Measurements from ENCODE around the gene ZBTB39. TPM values are rescaled to one million over a fixed set of nuclear protein-coding genes. Genes with fewer than 3 reads are reported as not detected.

Gene ZBTB39
- total RNA-seq, 4 donors from 2014 or later, result 3.5 to 7.2 (median 6.6) TPM

DNA sequence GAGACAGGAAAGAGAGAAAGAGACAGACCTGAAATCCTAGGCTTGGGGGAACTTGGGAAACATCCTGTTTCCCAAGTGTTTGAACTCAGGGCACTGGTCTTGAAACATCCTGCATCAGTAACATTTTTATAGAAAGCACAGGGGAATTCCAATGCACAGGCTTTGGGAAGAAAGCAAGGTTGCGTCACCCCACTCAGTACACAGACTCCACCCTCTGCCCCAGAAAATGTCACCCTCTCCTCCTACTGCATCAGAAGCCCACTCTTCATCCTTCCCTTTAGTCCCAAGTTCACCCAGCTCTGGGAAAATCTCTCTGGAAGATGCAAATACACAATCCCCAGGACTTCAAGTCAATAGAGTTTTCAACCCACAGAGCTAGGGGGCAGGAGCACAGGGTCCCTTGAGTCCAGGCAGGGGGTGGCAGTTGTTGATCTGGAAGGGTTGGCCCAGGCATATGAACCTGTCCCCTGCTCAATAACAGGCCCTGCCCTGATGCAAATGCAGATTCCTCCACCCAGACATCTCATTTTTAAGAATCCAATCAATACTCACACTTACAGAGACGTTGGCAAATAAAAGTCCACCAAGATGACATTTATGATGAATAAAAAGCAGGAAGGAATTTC, 50.6 kb downstream of the ZBTB39 start:
- DNase-seq (ENCODE audit: low spot score), result no peak
- TF ChIP-seq, protein P1, sequence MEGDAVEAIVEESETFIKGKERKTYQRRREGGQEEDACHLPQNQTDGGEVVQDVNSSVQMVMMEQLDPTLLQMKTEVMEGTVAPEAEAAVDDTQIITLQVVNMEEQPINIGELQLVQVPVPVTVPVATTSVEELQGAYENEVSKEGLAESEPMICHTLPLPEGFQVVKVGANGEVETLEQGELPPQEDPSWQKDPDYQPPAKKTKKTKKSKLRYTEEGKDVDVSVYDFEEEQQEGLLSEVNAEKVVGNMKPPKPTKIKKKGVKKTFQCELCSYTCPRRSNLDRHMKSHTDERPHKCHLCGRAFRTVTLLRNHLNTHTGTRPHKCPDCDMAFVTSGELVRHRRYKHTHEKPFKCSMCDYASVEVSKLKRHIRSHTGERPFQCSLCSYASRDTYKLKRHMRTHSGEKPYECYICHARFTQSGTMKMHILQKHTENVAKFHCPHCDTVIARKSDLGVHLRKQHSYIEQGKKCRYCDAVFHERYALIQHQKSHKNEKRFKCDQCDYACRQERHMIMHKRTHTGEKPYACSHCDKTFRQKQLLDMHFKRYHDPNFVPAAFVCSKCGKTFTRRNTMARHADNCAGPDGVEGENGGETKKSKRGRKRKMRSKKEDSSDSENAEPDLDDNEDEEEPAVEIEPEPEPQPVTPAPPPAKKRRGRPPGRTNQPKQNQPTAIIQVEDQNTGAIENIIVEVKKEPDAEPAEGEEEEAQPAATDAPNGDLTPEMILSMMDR (IDR thresholded peaks at IDR 0.05), result no peak
- ATAC-seq (ENCODE audit: low FRiP score), result peak; percentile 28

DNA sequence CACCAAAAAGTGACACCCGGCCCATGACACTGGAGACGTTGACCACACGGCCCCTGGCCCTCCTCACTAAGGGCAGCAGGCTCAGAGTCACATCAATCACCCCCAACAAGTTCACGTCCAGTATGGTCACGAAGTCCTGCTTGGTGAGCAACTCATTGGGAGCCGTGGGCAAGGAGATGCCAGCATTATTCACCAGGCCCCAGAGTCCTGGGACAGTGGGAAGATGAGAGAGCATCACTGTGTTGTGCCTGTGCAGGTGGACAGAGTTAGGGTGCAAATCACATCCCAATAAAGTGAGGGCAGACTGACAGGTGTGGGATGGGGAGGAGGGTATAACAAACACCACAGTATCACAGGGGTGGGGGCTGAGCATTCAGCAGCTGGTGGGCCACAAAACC, 51.4 kb downstream of the ZBTB39 start:
- TF ChIP-seq, protein P1 (IDR thresholded peaks at IDR 0.05), result no peak
- DNase-seq (ENCODE audit: low spot score), result no peak
- ATAC-seq (ENCODE audit: low FRiP score), result no peak

DNA sequence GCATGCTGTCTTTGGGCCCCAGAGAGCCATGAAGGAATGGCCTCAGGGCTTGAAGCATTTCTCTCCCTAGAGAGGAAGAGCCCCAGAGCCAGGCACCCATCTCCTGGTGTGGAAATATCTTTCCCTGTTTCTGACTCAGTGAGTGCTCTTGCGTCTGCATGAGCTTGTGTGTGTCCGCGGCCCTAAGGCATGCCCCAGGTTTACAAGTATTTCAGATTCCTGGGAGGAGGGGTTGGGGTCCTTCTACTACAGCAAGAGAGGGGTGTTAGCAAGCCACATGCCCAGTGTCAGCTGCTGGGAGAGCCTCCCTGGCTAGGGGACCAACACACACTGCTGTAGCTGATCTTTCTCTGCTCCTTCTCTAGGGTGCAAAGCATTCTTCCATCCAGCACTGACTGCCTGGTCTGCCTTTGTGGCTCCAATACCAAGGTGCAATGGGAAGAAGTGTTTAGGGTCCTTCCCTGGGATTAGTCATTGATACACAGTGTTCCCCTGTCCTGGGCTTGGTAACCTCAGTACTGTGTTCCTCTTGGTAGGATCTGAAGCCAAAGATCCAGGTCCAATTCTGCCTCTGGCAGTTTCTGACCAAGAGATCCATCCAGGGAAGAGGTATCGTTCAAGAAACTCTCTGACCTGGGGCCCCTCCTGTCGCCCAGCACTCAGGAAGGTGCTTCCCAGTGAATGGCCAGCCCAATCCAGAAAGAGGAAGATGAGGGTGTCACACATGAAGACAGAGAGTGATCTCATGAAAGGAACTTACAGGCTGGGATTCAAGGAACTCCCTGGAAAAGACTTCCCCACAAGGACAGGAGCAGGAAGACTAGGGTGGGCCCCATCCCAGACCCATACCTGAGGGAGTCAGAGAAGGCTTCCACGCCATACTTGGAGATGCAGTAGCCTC, 52.0 kb downstream of the ZBTB39 start:
- TF ChIP-seq, protein P1 (IDR thresholded peaks at IDR 0.05), result no peak
- ATAC-seq (ENCODE audit: low FRiP score), result no peak

DNA sequence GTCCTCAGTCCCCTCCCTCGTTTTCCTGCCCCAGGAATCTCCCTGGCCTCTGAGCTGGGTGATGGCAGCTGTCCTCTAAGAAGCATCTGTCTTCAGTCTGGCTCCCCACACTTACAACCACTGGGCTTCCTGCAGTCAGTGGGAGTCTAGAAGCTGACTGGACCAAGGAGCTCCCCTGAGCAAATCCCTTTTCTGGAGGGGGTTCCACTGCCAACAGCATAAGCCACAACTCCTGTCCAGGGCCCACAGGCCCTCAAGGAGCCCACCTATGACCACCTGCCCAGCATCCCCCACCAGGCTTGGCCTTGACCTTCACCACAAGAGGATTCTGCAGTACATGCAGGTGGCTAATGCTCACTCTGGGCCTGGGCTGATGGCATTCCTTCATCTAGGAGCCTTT, 53.0 kb downstream of the ZBTB39 start:
- TF ChIP-seq, protein P1 (IDR thresholded peaks at IDR 0.05), result no peak
- no peak for DNase-seq (ENCODE audit: low spot score)
- ATAC-seq (ENCODE audit: low FRiP score), result no peak

More for the DNA sequence above, 52.0 kb downstream of the ZBTB39 start:
- DNase-seq (ENCODE audit: low spot score), result no peak

DNA sequence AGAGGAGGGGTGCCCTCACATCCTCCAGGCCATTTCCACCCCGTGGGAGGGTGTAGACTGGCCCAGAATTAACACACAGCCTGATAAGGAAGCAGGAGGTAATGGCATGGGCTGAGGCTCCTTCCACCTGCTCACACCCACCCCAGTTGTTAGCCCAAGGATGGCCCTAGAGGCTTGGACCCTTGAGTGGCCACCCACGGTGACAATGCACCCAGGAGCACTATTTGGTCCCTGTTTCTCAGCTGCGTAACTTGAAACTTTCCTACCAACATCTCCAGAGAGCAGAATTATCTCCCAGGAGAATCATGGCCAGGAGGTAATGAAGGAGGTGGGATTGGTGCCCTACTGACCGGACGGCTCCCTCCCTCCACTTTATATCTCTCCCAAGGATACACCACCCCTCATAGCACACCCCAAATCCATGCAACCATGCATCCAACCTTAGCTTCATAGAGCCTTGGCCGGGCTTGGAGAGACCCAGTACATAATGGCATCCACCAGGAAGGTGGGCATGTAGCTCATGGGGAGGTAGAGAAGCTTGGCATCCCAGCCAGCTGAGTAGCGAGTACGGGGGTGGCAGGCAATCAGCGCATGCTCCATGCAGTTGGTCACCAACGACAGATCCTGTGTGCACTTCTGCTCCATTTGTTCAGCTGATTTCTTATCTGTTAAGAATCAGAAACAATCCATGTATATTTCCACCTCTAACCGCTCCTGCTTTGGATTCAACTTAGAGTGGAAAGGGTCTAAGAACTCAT, 54.6 kb downstream of the ZBTB39 start:
- DNase-seq (ENCODE audit: low spot score) (no peak), ATAC-seq (ENCODE audit: low FRiP score) (no peak)
- TF ChIP-seq, protein P1 (IDR thresholded peaks at IDR 0.05), result no peak

DNA sequence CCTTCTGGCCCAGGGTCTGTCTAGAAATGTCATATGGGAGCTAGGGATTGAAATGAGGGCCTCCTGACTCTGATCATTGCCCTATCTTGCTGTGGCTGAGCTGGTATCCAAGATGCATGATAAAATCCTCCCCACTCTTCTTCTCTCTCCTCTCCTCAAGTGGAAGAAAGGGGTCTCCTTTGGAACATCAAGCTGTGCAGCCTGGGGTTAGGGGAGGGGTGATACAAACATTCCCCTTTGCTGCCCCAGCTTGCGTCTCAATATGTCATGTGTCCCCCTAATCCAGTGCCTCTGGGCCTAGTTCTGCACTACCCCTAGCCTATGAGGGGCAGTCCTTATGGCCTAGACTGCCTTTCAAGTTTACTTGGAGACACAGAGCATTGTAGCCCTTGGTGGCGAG, 57.5 kb downstream of the ZBTB39 start:
- ATAC-seq (ENCODE audit: low FRiP score) (no peak), DNase-seq (ENCODE audit: low spot score) (no peak)
- TF ChIP-seq, protein P1 (IDR thresholded peaks at IDR 0.05), result no peak

Other genes with a start within 250 kb of the ZBTB39 start
- 10 to 100 TPM in 1 of 4 donors, 1 to 10 TPM in 2, not detected in 1; 3.1 to 18.7 (median 4.1) TPM for gene HSD17B6, start 243.2 kb downstream of the ZBTB39 start, total RNA-seq
- not detected for gene SDR9C7, start 72.1 kb downstream of the ZBTB39 start, total RNA-seq
- under 1 TPM in 3 of 4 donors, not detected in 1; 0.36 to 0.56 (median 0.47) TPM for gene RDH16, start 48.9 kb downstream of the ZBTB39 start, total RNA-seq
- not detected for gene TAC3, start 10.0 kb upstream of the ZBTB39 start, total RNA-seq
- under 1 TPM in 3 of 4 donors, not detected in 1; 0.25 to 0.74 (median 0.32) TPM for gene MYO1A, start 43.6 kb upstream of the ZBTB39 start, total RNA-seq
- 1 to 10 TPM; 4.6 to 9.8 (median 5.9) TPM for gene NEMP1, start 72.2 kb upstream of the ZBTB39 start, total RNA-seq
- gene NAB2, start 82.6 kb upstream of the ZBTB39 start, total RNA-seq, result 10 to 100 TPM; 15.1 to 24.7 (median 18.1) TPM
- gene STAT6, start 104.8 kb upstream of the ZBTB39 start, total RNA-seq, result 100 to 1,000 TPM; 112 to 234 (median 124) TPM
- gene LRP1, start 121.9 kb upstream of the ZBTB39 start, total RNA-seq, result 100 to 1,000 TPM; 312 to 592 (median 571) TPM
- gene LRP1-AS, start 141.1 kb upstream of the ZBTB39 start, total RNA-seq, result not detected
- 1 to 10 TPM in 2 of 4 donors, under 1 TPM in 1, not detected in 1; 0.56 to 2.4 (median 1.4) TPM for gene NXPH4, start 210.2 kb upstream of the ZBTB39 start, total RNA-seq
- 10 to 100 TPM; 45.2 to 66.4 (median 55.0) TPM for gene SHMT2, start 223.2 kb upstream of the ZBTB39 start, total RNA-seq
- gene STAC3, start 244.6 kb upstream of the ZBTB39 start, total RNA-seq, result 1 to 10 TPM; 2.0 to 3.7 (median 2.6) TPM